Stimulated activated CD8-positive, alpha-beta memory T cell treated with anti-CD3 and anti-CD28 coated beads, Interleukin-2, amount 100 ng/mL, for 48 hours (primary cell): Measurements from ENCODE around the gene RFC5.
A peak's percentile ranks its signal among the peaks of the same experiment; 100 is the strongest.
"Not testable (repeated sequence)": the region's sequence is repeated elsewhere in the genome, so short reads cannot be mapped to it uniquely, and the experiment has no call there.

Experiments used
- DNase-seq, 2 donors: peaks; one replicate each; pipeline ENCODE4 v3.0.0-alpha.2; 2020; ENCODE audit warnings: low read depth in 2 of 2

The RFC5 gene

GRCh38 chr12:118016424-118017264, at the start of gene RFC5:
Gene RFC5 (plus strand): TSS chr12:118016703. CDS start chr12:118016828, 125 bp downstream.
- peak; percentile 95 to 98 for DNase-seq

GRCh38 chr12:117967043-117967442, 49.5 kb upstream of the RFC5 start:
- no peak for DNase-seq

- DNase-seq = no peak
Observed at GRCh38 chr12:117967512-117967911, 49.0 kb upstream of the RFC5 start.

GRCh38 chr12:117968151-117968789, 48.2 kb upstream of the RFC5 start:
- DNase-seq = no peak

- DNase-seq = peak; percentile 40 to 45
Observed at GRCh38 chr12:117968826-117969659, 47.5 kb upstream of the RFC5 start, which contains the start of gene KSR2. Gene KSR2 (minus strand): TSS chr12:117968990. CDS start chr12:117968255, 735 bp downstream.

GRCh38 chr12:117970334-117970733, 46.2 kb upstream of the RFC5 start:
- no peak for DNase-seq

- DNase-seq = no peak
Observed at GRCh38 chr12:117972301-117972700, 44.2 kb upstream of the RFC5 start.

- DNase-seq = no peak
Observed at GRCh38 chr12:117975006-117975405, 41.5 kb upstream of the RFC5 start.

GRCh38 chr12:117977373-117977772, 39.1 kb upstream of the RFC5 start:
- DNase-seq = no peak

GRCh38 chr12:117980616-117981015, 35.9 kb upstream of the RFC5 start:
- no peak for DNase-seq

- DNase-seq = no peak
Observed at GRCh38 chr12:117981267-117981666, 35.2 kb upstream of the RFC5 start.

GRCh38 chr12:117985182-117985581, 31.3 kb upstream of the RFC5 start:
- DNase-seq = no peak

- DNase-seq = no peak
Observed at GRCh38 chr12:117986705-117987469, 29.6 kb upstream of the RFC5 start.

GRCh38 chr12:117994551-117995438, 21.7 kb upstream of the RFC5 start:
- no peak for DNase-seq

- no peak for DNase-seq
Observed at GRCh38 chr12:117998719-117999118, 17.8 kb upstream of the RFC5 start.

- DNase-seq = not testable (repeated sequence)
Observed at GRCh38 chr12:117999806-118000205, 16.7 kb upstream of the RFC5 start.

GRCh38 chr12:118010903-118011302, 5.6 kb upstream of the RFC5 start:
- DNase-seq = no peak

- DNase-seq = no peak
Observed at GRCh38 chr12:118011377-118011776, 5.1 kb upstream of the RFC5 start.

- no peak for DNase-seq
Observed at GRCh38 chr12:118011961-118012360, 4.5 kb upstream of the RFC5 start.

- no peak for DNase-seq
Observed at GRCh38 chr12:118013283-118013682, 3.2 kb upstream of the RFC5 start.
